ENCODE measurements around the gene SGPP2. TPM values are rescaled to one million over a fixed set of nuclear protein-coding genes. Genes with fewer than 3 reads are reported as not detected.
A peak's percentile ranks its signal among the peaks of the same experiment; 100 is the strongest.

The SGPP2 gene
- total RNA-seq, 1 donor from 2014 or later: 0.11 TPM

DNA sequence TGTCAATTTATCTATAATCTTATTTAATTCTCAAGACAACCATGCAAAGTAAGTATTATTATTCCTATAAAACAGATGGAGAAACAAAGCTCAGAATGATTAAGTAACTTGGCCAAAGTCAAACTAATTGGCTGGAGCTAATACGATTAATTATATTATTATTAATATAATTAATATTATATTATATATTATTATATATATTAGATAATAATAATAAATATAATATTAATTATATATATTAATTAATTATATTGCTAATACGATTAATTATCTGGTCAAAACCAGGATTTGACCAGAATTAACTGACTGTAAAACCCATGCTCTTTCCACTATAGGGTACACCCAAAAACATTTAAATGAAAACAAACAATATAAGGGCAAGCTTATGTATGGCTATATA is 179.2 kb downstream of the SGPP2 start:
- Histone ChIP-seq H3K36me3 (peaks cover 9% of the 10 kb centered on the region), H3K79me2 (ENCODE audit: low read depth) (peaks cover 4% of the 10 kb centered on the region), H3F3A (ENCODE audit: low read depth) (no peaks in the 10 kb centered on the region), H3K9ac (no peak overlapping the region), H3K4me3 (no peak overlapping the region), H3K27me3 (no peaks in the 10 kb centered on the region), H3K27ac (no peak overlapping the region), H3K4me1 (peaks cover 9% of the 10 kb centered on the region), H2AFZ (replicated peaks) (no peak overlapping the region), H3K4me2 (no peak overlapping the region), H4K20me1 (ENCODE audit: low read depth) (no peaks in the 10 kb centered on the region), H3K9me3 (ENCODE audit: low read depth) (no peaks in the 10 kb centered on the region)
- no peak for DNase-seq (ENCODE audit: low spot score)
- no peaks in the 10 kb centered on the region for H3K27me3 Mint-ChIP-seq (ENCODE audit: insufficient read depth, low read depth)
- no peak overlapping the region for H3K4me3 Mint-ChIP-seq
- peaks cover 17% of the 10 kb centered on the region for H3K4me1 Mint-ChIP-seq
- no peak overlapping the region for H3K27ac Mint-ChIP-seq
- TF ChIP-seq EZH2 (IDR thresholded peaks at IDR 0.05) (no peak), EZH2phosphoT487 (IDR thresholded peaks at IDR 0.05) (no peak)
- TF ChIP-seq, protein P1, sequence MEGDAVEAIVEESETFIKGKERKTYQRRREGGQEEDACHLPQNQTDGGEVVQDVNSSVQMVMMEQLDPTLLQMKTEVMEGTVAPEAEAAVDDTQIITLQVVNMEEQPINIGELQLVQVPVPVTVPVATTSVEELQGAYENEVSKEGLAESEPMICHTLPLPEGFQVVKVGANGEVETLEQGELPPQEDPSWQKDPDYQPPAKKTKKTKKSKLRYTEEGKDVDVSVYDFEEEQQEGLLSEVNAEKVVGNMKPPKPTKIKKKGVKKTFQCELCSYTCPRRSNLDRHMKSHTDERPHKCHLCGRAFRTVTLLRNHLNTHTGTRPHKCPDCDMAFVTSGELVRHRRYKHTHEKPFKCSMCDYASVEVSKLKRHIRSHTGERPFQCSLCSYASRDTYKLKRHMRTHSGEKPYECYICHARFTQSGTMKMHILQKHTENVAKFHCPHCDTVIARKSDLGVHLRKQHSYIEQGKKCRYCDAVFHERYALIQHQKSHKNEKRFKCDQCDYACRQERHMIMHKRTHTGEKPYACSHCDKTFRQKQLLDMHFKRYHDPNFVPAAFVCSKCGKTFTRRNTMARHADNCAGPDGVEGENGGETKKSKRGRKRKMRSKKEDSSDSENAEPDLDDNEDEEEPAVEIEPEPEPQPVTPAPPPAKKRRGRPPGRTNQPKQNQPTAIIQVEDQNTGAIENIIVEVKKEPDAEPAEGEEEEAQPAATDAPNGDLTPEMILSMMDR (IDR thresholded peaks at IDR 0.05): no peak
- peaks cover 7% of the 10 kb centered on the region for H3K36me3 Mint-ChIP-seq
- H3K9me3 Mint-ChIP-seq: no peaks in the 10 kb centered on the region

DNA sequence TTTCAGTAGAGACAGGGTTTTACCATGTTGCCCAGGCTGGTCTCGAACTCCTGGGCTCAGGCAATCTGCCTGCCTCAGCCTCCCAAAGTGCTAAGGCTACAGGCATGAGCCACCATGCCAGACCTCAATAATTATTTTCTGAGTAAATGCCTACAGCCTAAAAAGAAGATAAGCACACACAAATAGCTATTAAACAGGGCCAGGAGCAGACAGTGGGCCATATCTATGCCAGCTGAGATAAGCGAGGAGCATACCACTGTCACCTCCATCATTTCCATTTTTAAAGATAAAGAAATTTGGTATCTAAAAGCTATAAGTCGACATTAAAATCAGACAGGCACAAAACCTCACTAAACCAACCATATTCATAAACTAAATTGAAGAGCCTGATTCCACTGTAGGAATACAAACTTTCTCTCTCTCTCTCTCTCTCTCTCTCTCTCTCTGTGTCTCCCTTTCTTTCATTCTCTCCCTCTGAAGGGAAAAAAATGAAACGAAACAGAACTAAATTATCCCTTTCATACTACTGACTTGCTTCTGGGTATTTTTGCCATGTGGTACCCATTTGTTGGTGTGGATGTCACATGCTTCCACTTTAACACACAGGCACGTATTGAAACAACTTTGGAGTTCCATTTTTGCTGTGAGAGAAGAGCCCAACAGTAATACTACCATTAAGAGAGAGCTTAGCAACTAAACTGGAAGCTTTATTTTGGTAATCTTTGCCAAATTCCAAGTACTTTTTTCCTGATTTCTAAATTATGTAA is 180.6 kb downstream of the SGPP2 start:
- Mint-ChIP-seq H3K9me3 (no peaks in the 10 kb centered on the region), H3K36me3 (peaks cover 4% of the 10 kb centered on the region), H3K4me3 (no peak overlapping the region), H3K27ac (no peak overlapping the region), H3K27me3 (ENCODE audit: insufficient read depth, low read depth) (no peaks in the 10 kb centered on the region), H3K4me1 (peaks cover 14% of the 10 kb centered on the region)
- Histone ChIP-seq H3K4me1 (peaks cover 17% of the 10 kb centered on the region), H3K27me3 (no peaks in the 10 kb centered on the region), H3K4me3 (no peak overlapping the region), H3K9ac (no peak overlapping the region), H3F3A (ENCODE audit: low read depth) (peaks cover 3% of the 10 kb centered on the region), H3K9me3 (ENCODE audit: low read depth) (no peaks in the 10 kb centered on the region), H2AFZ (replicated peaks) (no peak overlapping the region), H3K36me3 (peaks cover 9% of the 10 kb centered on the region), H3K27ac (peak overlapping the region; percentile 14), H4K20me1 (ENCODE audit: low read depth) (no peaks in the 10 kb centered on the region), H3K79me2 (ENCODE audit: low read depth) (peaks cover 4% of the 10 kb centered on the region), H3K4me2 (no peak overlapping the region)
- no peak for DNase-seq (ENCODE audit: low spot score)
- TF ChIP-seq, protein P1 (IDR thresholded peaks at IDR 0.05): no peak
- no peak for TF ChIP-seq EZH2 (IDR thresholded peaks at IDR 0.05)
- TF ChIP-seq EZH2phosphoT487 (IDR thresholded peaks at IDR 0.05): no peak

DNA sequence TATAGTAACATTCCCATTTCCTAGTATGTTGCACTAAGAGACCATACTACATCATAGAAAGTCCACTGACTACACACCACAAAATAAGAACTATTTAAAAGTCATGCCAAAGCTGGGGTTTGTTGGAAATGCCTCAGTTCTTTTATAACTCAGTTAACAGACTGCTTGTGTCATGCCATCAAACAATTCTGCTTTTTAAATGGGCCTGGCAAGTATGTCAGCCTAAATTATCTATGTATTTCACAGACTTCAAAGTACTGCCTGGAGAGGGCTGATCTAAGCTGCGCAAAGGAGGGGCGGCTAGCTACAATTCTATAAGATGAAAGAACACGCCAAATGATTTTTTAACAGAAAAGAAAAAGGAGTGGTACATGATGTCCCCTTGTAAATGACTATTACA is 182.0 kb downstream of the SGPP2 start:
- H4K20me1 ChIP-seq (ENCODE audit: low read depth): no peaks in the 10 kb centered on the region
- H3K9me3 ChIP-seq (ENCODE audit: low read depth): no peaks in the 10 kb centered on the region
- H3K27me3 ChIP-seq: no peaks in the 10 kb centered on the region
- DNase-seq (ENCODE audit: low spot score): no peak
- Mint-ChIP-seq H3K27me3 (ENCODE audit: insufficient read depth, low read depth) (no peaks in the 10 kb centered on the region), H3K4me1 (peaks cover 13% of the 10 kb centered on the region), H3K36me3 (peaks cover 4% of the 10 kb centered on the region), H3K9me3 (no peaks in the 10 kb centered on the region), H3K27ac (no peak overlapping the region), H3K4me3 (no peak overlapping the region)
- no peak overlapping the region for H3K9ac ChIP-seq
- H3K4me1 ChIP-seq: peaks cover 20% of the 10 kb centered on the region
- TF ChIP-seq, protein P1 (IDR thresholded peaks at IDR 0.05): no peak
- TF ChIP-seq EZH2phosphoT487 (IDR thresholded peaks at IDR 0.05) (no peak), EZH2 (IDR thresholded peaks at IDR 0.05) (no peak)
- H3K4me3 ChIP-seq: no peak overlapping the region
- H3K4me2 ChIP-seq: no peak overlapping the region
- peaks cover 5% of the 10 kb centered on the region for H3K36me3 ChIP-seq
- H3K27ac ChIP-seq: no peak overlapping the region
- H2AFZ ChIP-seq (replicated peaks): no peak overlapping the region
- peaks cover 6% of the 10 kb centered on the region for H3F3A ChIP-seq (ENCODE audit: low read depth)
- peaks cover 4% of the 10 kb centered on the region for H3K79me2 ChIP-seq (ENCODE audit: low read depth)
